Left lung (tissue), 10 donors: ENCODE data around the gene ABHD17B. TPM values are rescaled to one million over a fixed set of nuclear protein-coding genes. Genes with fewer than 3 reads are reported as not detected.
A peak's percentile ranks its signal among the peaks of the same experiment; 100 is the strongest.
"Not testable (repeated sequence)": the region's sequence is repeated elsewhere in the genome, so short reads cannot be mapped to it uniquely, and the experiment has no call there.

ENCODE experiments used
- ATAC-seq: fragments of 200-7000 bp; cut with Tn5 transposase; one replicate; pipeline ENCODE4 v1.9.1; 2020; ENCODE audit warnings: moderate library complexity
- DNase-seq, 4 donors: peaks; one replicate each; pipeline ENCODE4 v3.0.0-alpha.2; 2013 to 2020
- H3K27ac ChIP-seq, 2 donors: fragments of 200-600 bp; sonication (generic) in 1 of 2; one replicate each; pipeline versions ENCODE4 v1.5.0 to v1.8.0; 2020 to 2021
- H3K27me3 ChIP-seq, 2 donors: fragments of 200-600 bp; sonication (generic) in 1 of 2; one replicate each; pipeline versions ENCODE4 v1.5.0 to v1.8.0; 2020 to 2021
- H3K36me3 ChIP-seq, 2 donors: fragments of 200-600 bp; sonication (generic) in 1 of 2; one replicate each; pipeline versions ENCODE4 v1.5.0 to v1.8.0; 2020 to 2021
- H3K4me1 ChIP-seq, 2 donors: fragments of 200-600 bp; one replicate each; pipeline ENCODE4 v1.8.0; 2021
- H3K4me3 ChIP-seq, 2 donors: fragments of 200-600 bp; sonication (generic) in 1 of 2; one replicate each; pipeline versions ENCODE4 v1.5.0 to v1.8.0; 2020 to 2021; ENCODE audit warnings: mild to moderate bottlenecking in 1 of 2
- H3K9me3 ChIP-seq, 2 donors: fragments of 200-600 bp; sonication (generic) in 1 of 2; one replicate each; pipeline versions ENCODE4 v1.5.0 to v1.8.0; 2020 to 2021
- CTCF ChIP-seq, 2 donors: fragments of 200-600 bp; sonication (generic) in 1 of 2; IDR thresholded peaks; one replicate each; pipeline versions ENCODE4 v1.5.0 to v1.8.0; 2021; ENCODE audit warnings: antibody characterized with exemption in 2 of 2
- intact Hi-C, 2 donors: fragments of 100-400 bp; cut with DNase I; formaldehyde crosslinking; loops; one replicate each; pipeline versions ENCODE4 v1.11.2 to v1.14.2; 2022
- polyA plus RNA-seq, 6 donors: library from polyadenylated mRNA; unstranded; fragments of 120-200 nt; gene quantifications; one replicate each; pipeline ENCODE4 v1.2.1, GENCODE V29; 2013; ENCODE audit not compliant: insufficient read length in 6 of 6
- total RNA-seq, 2 donors: library from RNA; stranded (reverse); fragmentation: NEBNext Ultra II Directional; extraction: Animal tissue kit (Norgen Biotek cat#: 25700); gene quantifications; one replicate each; pipeline ENCODE4 v1.2.1, GENCODE V29; 2021
- donor health status: DM: no; HTN: yes; CAD: no.
- donor health status: DM: no; HTN: no; CAD: no.

Gene ABHD17B
- total and polyA plus RNA-seq, 8 donors: 13.6 to 27.5 (median 25.8) TPM

- Histone ChIP-seq H3K4me1 (peaks cover 18 to 41% of the 10 kb centered on the region in 2 donors), H3K27me3 (no peaks in the 10 kb centered on the region), H3K27ac (peak overlapping the region; percentile 96 to 97), H3K9me3 (no peaks in the 10 kb centered on the region), H3K4me3 (peak overlapping the region; percentile 98 to 99), H3K36me3 (no peaks in the 10 kb centered on the region)
- intact Hi-C loops: loop anchor here in 1 of 2 donors (10.0 kb wide), 1 partner anchor 55 kb away; no protein-coding TSS in a partner anchor
- ATAC-seq (peak; percentile 41), DNase-seq (peak; percentile 49 to 89 (median 68))
- TF ChIP-seq CTCF (IDR thresholded peaks at IDR 0.05): no peak
Measured at GRCh38 chr9:71909887-71910649, 925 bp downstream of the ABHD17B start.

GRCh38 chr9:71908825-71909224 is 2.2 kb downstream of the ABHD17B start:
- H3K4me1 ChIP-seq: peaks cover 18 to 46% of the 10 kb centered on the region in 2 donors
- no peaks in the 10 kb centered on the region for H3K27me3 ChIP-seq
- H3K36me3 ChIP-seq: no peaks in the 10 kb centered on the region
- DNase-seq (peak in 1 of 4 donors; percentile 3), ATAC-seq (no peak)
- TF ChIP-seq CTCF (IDR thresholded peaks at IDR 0.05): no peak
- H3K9me3 ChIP-seq: no peaks in the 10 kb centered on the region
- peak overlapping the region in 1 of 2 donors; percentile 99 for H3K4me3 ChIP-seq
- H3K27ac ChIP-seq: no peak overlapping the region
- intact Hi-C loops: no loop called here

- DNase-seq: no peak
- TF ChIP-seq CTCF (IDR thresholded peaks at IDR 0.05): no peak
- Histone ChIP-seq H3K36me3 (no peaks in the 10 kb centered on the region), H3K9me3 (no peaks in the 10 kb centered on the region), H3K27me3 (no peaks in the 10 kb centered on the region), H3K4me3 (no peak overlapping the region), H3K27ac (no peak overlapping the region), H3K4me1 (peaks cover 8 to 27% of the 10 kb centered on the region in 2 donors)
- intact Hi-C loops: no loop called here
- no peak for ATAC-seq
Measured at GRCh38 chr9:71904076-71904475, 6.9 kb downstream of the ABHD17B start.

GRCh38 chr9:71901695-71902597 is 9.0 kb downstream of the ABHD17B start:
- TF ChIP-seq CTCF (IDR thresholded peaks at IDR 0.05): no peak
- Histone ChIP-seq H3K4me1 (peaks cover 0 to 38% of the 10 kb centered on the region in 2 donors), H3K27me3 (no peaks in the 10 kb centered on the region), H3K4me3 (no peak overlapping the region), H3K36me3 (no peaks in the 10 kb centered on the region), H3K9me3 (no peaks in the 10 kb centered on the region), H3K27ac (no peak overlapping the region)
- DNase-seq (no peak), ATAC-seq (no peak)
- intact Hi-C loops: no loop called here

GRCh38 chr9:71898756-71899155 is 12.2 kb downstream of the ABHD17B start:
- H3K27me3 ChIP-seq, H3K4me3 ChIP-seq, H3K9me3 ChIP-seq, DNase-seq, intact Hi-C loops, H3K36me3 ChIP-seq, ATAC-seq, H3K27ac ChIP-seq: not testable (repeated sequence)
- peaks cover 0 to 54% of the 10 kb centered on the region in 2 donors for H3K4me1 ChIP-seq
